Stimulated activated CD8-positive, alpha-beta memory T cell treated with anti-CD3 and anti-CD28 coated beads, Interleukin-15, amount 100 ng/mL, for 1 hour (primary cell): ENCODE results near the gene PHF2.

Experiments
- DNase-seq: peaks from one replicate; pipeline ENCODE4 v3.0.0-alpha.2; 2020; ENCODE audit warnings: low read depth

The PHF2 gene

DNA sequence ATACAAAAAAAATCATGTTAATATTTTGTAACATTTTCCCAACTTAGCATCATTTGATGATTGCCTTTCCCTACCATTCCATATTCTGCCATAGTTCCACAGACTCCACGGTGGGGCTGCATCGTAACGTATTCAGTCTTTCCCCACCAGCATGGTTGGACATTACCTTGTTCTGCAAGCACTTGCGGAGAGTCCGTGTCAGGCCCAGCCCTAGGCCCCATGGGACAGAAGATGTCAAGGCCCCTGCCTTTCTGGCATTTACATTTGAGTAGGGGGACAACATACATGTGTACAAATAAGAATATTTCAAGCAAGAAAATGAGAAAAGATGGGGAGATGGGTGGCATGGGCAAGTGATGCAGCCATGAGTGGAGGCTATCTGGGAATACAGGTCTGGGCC, 8.2 kb upstream of the PHF2 start:
- DNase-seq = no peak

- no peak for DNase-seq
These were observed 6.7 kb upstream of the PHF2 start for GRCh38 chr9:93569621-93570174.

GRCh38 chr9:93572221-93572620, 4.2 kb upstream of the PHF2 start:
- DNase-seq = no peak

DNA sequence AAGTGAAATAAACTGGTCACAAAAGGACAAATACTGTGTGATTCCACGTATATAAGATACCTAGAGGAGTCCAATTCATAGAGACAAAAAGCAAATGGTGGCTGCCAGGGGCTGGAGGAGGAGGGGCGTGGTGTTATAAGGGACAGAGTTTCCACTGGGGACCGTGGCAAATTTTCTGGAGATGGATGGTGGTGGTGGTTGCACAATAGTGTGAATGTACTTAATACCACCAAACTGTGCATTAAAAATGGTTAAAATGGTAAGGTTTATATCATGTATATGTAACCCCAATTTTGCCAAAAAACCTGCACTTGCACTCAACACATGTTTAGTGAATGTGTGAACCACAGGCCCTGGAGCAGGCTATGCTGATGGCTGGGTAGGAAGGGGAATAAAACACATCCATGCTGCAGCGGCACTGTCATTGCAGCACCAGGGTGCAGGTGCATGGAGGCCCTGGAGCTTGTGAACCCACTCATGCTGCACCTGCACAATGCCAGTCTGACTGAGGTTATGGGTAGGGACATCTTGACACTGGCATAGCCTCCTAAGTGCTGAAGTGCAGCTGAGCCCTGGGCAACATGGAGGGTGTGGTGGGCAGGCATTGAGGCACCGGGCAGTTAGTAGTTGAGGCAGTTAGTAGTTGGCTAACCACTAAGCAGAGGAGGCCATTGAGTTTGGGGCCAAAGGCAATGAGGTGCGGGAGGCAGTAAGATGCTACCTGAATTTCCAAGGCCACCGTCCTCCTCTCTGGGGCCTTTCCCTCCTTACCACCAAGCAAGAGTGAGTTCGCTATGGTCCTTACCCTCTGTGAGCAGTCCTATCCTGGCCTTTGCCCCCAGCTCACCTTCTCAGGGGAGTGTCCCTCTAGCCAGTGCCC, 3.5 kb upstream of the PHF2 start:
- DNase-seq = no peak

DNA sequence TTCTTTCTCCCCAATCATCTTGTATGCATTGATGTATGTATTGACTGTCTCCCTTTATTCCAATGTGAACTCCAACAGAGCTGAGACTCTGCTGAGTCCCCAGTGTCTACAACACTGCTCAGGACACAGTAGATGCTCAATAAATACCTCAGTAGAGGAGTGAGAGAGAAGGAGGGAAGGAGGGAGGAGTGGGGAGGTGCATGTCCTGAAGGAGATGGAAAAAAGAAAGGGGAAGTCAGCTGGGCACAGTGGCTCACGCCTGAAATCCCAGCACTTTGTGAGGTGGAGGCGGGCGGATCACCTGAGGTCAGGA, 2.9 kb upstream of the PHF2 start:
- DNase-seq = no peak

DNA sequence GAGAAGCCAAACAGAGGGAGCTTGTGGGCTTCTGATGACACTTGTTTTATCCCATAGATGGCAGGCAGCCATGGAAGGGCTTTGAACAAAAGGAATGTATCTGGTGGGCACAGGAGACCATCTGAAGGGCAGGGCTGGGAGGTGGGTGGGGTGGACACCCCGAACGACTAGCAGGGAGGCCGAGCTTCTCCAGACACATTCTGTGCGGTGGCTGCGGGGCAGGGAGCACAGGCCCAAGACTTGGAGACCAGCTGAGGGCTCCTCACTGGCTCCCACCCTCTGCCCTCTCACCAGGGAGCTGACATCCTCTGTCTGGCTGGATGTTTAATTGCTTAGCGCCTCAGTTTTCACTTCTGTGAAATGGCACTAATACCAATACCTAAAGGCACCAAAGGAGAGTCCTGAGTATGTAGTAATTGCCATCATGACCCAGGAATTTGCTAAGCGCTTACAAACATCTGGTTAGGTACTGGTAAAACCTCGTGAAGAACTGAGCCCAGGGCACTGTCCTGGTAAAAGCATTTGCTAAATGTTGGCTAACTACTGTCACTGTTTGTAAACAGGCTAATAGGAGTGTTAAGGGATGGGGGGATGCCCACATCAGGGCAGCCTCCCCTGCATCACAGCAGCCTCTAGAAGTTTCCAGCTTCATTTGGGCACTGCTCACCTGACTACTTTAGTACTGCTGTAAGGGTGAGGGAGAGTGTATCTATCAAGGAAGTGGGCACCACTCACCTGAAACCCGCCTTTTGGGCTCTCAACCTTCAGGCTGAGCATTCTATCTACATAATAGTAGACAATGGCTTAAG, 2.1 kb upstream of the PHF2 start:
- no peak for DNase-seq

GRCh38 chr9:93574900-93575795, 1.2 kb upstream of the PHF2 start:
- DNase-seq = no peak

GRCh38 chr9:93575796-93576257, 557 bp upstream of the PHF2 start:
- peak; percentile 38 for DNase-seq

- DNase-seq = no peak
These were observed 942 bp downstream of the PHF2 start for GRCh38 chr9:93577078-93577974.

DNA sequence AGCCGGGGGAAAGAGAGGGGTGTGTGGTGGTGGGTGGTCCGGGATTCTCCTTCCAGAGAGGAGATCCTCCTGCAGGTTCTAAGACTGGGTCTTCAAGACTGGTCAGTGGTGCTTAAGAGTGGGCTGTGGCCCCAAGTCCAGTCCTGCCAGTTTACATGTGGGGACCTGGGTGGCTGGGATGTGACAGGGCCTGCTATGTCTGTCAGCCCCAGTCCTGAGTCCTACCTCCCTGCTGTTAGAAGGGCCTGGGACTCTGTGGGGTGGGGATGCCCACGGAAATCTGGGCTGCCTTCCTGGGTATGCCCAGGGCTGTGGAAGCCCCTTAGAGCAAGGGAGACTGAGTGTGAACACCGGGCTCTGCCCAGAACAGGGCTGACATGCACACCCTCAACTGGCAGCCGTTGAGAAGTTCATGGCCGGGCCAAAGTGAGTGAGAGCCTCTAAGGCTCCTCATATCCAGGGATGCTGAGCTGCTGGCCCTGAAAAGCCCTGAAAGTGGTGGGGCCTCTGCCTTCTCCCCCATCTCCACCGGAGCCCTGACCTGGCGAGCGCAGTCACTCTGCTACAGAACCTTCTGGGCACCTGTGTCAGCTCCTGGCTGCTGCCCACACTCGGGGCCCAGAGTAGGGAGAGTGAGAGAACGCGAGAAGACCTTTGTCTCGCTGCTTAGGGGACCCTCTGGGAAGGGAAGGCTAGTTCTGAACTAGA, 1.7 kb downstream of the PHF2 start:
- no peak for DNase-seq

DNA sequence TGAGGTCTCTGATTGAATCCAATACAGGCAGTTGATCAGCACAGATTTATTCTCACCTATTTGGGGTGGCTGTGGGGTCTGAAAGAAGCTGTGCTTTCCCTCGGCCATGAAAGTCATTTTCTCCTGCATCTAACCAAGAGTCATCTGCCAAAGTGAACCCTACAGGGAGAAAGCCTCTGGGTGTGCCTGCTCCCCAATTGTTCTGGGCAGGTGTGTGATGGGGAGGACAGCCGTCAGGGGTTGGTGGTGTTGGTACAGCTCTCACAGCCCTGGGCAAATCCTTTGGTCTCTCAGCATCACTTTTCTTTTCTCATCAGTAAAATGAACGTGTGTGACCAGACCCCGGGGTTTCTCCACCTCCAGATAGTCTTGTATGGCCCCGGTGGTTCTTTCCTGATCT, 2.5 kb downstream of the PHF2 start:
- no peak for DNase-seq

GRCh38 chr9:93579711-93580516, 3.5 kb downstream of the PHF2 start:
- no peak for DNase-seq

DNA sequence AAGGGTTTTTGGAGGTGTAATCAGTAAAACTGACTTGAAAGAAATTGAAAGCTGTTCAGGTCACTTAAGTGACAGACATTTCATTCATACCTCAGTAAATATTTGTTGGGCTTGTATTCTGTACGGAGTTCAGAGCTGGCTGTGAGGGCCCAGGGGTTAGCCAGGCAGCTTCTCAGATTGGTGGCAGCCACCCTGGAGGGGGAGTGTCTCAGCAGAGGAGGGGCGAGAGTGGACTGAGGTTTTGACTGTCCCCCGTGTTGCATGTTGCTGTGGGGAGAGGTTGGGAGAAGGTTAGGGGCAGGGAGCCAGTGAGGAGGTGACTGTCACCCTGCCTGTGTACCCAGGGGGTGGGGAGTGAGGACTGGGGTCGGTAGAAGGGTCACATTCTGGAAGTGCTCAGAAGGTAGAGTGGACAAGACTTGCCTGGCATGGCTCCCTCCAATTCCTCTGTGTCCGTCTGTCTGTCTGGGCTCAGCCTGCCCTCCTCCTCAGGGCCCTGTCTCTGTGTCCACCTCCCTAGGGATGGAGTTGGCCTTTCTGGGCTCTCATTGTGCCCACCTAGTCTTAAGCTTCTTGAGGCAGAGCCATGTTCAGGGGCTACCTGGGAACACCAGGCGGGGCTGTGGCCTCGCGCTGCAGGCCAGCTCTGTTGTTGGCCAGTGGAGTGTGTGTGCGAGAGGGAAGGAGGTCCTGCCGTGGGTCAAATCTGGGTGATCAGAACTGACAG, 4.4 kb downstream of the PHF2 start:
- no peak for DNase-seq

DNA sequence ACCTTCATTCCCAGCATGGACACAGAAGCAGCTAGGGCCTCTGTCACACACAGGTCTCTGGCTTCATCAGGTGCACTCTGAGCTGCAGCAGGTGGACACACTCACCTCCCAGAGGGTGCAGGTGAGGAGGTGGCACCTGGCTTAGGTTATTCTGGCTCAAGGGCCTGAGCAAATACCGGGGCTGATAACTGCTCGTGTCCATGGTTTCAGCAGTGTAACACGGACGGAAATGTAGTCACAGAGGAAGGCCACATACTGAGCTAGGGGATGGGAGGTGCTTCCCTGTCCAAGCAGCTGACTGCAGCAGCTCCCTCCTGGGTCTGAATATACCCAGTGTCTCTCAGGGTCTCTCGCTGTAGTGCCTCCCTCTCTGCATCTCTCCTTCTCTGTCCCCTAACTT, 5.7 kb downstream of the PHF2 start:
- DNase-seq = no peak

DNA sequence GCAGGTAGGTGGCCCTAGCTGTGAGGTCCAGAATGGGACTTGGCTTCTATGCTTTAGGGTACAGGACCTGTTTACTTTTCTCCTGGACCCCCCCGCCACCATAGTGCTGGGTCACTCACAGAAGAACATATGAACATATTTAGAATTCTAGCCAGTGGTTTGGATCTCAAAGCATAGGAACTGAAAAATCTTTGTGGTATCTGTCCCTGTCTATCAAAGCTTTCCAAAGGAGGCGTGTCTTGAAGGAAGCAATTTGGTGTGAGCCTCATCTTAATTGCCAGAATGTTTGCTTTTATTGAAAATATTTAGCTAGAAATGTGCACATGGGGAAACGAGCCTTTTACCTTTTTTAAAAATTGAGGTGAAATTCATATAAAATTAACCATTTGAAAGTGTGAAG, 6.2 kb downstream of the PHF2 start:
- no peak for DNase-seq

DNA sequence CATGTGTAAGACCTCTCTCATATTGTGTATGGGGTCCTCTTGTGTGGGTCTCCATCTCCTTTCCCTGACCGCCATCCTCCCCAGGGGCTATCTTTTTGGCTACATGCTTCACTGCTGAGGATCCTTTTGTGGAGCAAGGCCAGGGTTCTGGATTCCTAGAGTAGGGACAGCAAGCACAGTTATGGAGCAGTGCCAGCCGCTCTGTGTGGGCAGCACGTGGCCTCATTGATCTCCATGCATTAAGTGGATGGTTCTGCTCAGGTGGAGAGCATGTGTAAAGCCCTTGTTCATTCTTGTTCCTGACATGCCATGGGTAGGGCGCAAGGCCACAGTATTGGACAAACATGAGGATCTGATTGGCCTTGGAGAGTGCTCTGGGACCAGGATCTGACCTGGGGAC, 8.9 kb downstream of the PHF2 start:
- no peak for DNase-seq

DNA sequence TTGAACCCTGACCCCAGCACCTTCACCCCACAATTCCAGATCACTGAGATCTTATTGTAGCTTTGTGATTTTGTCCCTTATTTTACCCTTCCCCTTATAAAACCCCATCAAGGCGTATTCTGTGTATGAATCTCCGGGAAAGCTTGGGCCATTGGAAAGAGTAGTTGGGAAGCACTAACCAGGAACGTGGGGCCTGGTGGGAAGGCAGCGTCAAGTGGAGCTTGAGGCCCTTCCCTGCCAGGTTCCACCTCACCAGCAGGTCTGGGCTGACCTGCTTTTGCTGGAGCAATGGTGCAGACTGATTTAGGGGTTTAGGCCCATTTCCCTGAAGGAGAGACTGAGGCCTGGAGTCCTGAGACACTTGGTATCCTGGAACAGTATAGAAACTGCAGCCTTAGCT, 9.3 kb downstream of the PHF2 start:
- no peak for DNase-seq

DNA sequence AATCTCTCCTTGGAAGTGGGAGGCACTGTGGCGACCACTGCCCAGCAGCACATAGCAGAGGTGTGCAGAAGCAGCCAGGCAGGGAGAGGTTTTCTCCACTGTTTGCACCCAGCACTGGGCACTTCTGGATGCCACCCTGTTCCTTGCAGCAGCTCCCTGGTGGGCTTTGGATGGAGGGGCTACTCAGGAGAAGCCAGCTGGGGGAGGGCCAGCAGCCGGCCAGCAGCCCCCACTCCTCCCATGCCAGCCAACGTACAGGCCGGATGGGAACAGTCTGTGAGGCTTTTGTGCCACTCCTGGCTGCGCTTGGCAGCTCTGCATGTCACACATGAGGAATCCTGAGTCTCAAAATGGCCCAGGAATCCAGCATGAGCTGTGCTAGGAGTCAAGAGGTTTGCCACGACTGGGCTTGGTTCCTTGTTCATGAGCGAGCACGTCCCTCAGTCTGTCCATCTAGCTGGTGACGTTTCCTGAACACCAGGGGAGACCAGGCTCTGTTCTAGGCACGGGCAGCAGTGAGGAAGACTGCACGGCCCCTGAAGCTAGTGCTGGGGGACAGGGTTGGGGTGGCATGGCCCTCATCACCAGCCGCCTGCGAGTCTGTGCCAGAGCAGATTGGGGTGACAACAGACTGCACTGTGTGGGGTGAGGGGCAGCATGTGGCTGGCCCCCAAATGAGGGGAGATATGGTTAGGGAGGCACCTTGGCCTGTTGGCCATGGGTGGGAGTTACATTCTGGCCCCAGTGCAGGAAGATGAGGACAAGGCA, 10.1 kb downstream of the PHF2 start:
- no peak for DNase-seq
